IMR-90 (cell line): ENCODE measurements around the gene SLC35F3. TPM values are rescaled to one million over a fixed set of nuclear protein-coding genes. Genes with fewer than 3 reads are reported as not detected.

Source experiments
- ATAC-seq: fragments of 200-7000 bp; cut with Tn5 transposase; 2 replicates; pipeline ENCODE4 v1.9.1; 2020; ENCODE audit warnings: low read depth, mild to moderate bottlenecking, moderate library complexity
- BruUV-seq: library from RNA; stranded (reverse); fragments of 400-500 nt; replicated peaks from 2 replicates; lab custom pipeline; 2021; lab: Mats Ljungman, UMichigan
- CTCF ChIA-PET: fragments of 300-600 bp; formaldehyde crosslinking; extraction: SDS; loops from one replicate; lab custom pipeline; 2021; ENCODE audit warnings: antibody characterized with exemption; lab: Yijun Ruan, JAX
- POLR2A ChIA-PET: fragments of 300-600 bp; sonication (Branson Sonifier 250); formaldehyde crosslinking; loops from one replicate; lab custom pipeline; 2022; ENCODE audit warnings: antibody characterized with exemption; ENCODE audit not compliant: unreplicated experiment; lab: Charles Lee
- DNase-seq: peaks from one replicate; pipeline ENCODE4 v3.0.0; 2013
- H2AFZ ChIP-seq: replicated peaks from 2 replicates; pipeline ENCODE3; 2013; ENCODE audit warnings: low read length, mild to moderate bottlenecking; ENCODE audit not compliant: poor library complexity
- H2AK5ac ChIP-seq: 2 replicates; pipeline ENCODE4 v1.6.1; 2013; ENCODE audit warnings: low read depth, low read length, inconsistent platforms
- H2AK9ac ChIP-seq: replicated peaks from 2 replicates; pipeline ENCODE3; 2013; ENCODE audit warnings: mild to moderate bottlenecking, low read depth, low read length, moderate library complexity; ENCODE audit not compliant: poor library complexity
- H2BK120ac ChIP-seq: 2 replicates; pipeline ENCODE4 v1.6.1; 2013; ENCODE audit warnings: low read depth, low read length, inconsistent platforms
- H2BK15ac ChIP-seq: 3 replicates; pipeline ENCODE4 v1.6.1; 2013; ENCODE audit warnings: low read depth, low read length, inconsistent platforms
- H2BK20ac ChIP-seq: 2 replicates; pipeline ENCODE4 v1.6.1; 2013; ENCODE audit warnings: low read depth, mild to moderate bottlenecking, inconsistent platforms, low read length, moderate library complexity
- H2BK5ac ChIP-seq: 2 replicates; pipeline ENCODE4 v1.6.1; 2013; ENCODE audit warnings: mild to moderate bottlenecking, low read depth, low read length, inconsistent platforms; ENCODE audit not compliant: poor library complexity, severe bottlenecking
- H3K14ac ChIP-seq: replicated peaks from 2 replicates; pipeline ENCODE4 v1.6.1; 2013; ENCODE audit warnings: low read depth, low read length, inconsistent platforms
- H3K18ac ChIP-seq: 2 replicates; pipeline ENCODE4 v1.6.1; 2013; ENCODE audit warnings: low read depth, low read length, control low read depth
- H3K23ac ChIP-seq: 2 replicates; pipeline ENCODE4 v1.6.1; 2013; ENCODE audit warnings: low read depth, low read length, inconsistent platforms
- H3K27ac ChIP-seq: 2 replicates; pipeline ENCODE4 v1.5.1; 2013; ENCODE audit warnings: mild to moderate bottlenecking, control low read depth, low read length; ENCODE audit not compliant: insufficient read depth
- H3K27me3 ChIP-seq: 2 replicates; pipeline ENCODE4 v1.6.1; 2013; ENCODE audit warnings: low read length; ENCODE audit not compliant: control insufficient read depth, insufficient read depth
- H3K36me3 ChIP-seq: 2 replicates; pipeline ENCODE4 v1.6.1; 2013; ENCODE audit warnings: low read length, mixed read lengths; ENCODE audit not compliant: control insufficient read depth, insufficient read depth
- H3K4ac ChIP-seq: 2 replicates; pipeline ENCODE4 v1.6.1; 2013; ENCODE audit warnings: low read depth, low read length, inconsistent platforms
- H3K4me1 ChIP-seq: 2 replicates; pipeline ENCODE4 v1.6.1; 2013; ENCODE audit warnings: low read length, mixed read lengths; ENCODE audit not compliant: control insufficient read depth, insufficient read depth
- H3K4me2 ChIP-seq: 2 replicates; pipeline ENCODE4 v1.6.1; 2013; ENCODE audit warnings: low read depth, mild to moderate bottlenecking, control low read depth, low read length, moderate library complexity
- H3K4me3 ChIP-seq: 2 replicates; pipeline ENCODE4 v1.5.1; 2013; ENCODE audit warnings: low read depth, mild to moderate bottlenecking, control low read depth, low read length, moderate library complexity; ENCODE audit not compliant: insufficient read depth
- H3K56ac ChIP-seq: 2 replicates; pipeline ENCODE4 v1.6.1; 2013; ENCODE audit warnings: low read length, inconsistent platforms; ENCODE audit not compliant: insufficient read depth; ENCODE audit errors: extremely low read depth
- H3K79me1 ChIP-seq, 2 experiments: 2 replicates each; pipeline ENCODE4 v1.6.1; 2013; ENCODE audit warnings: low read length in 2 of 2, inconsistent platforms in 1 of 2, low read depth in 1 of 2
- H3K9ac ChIP-seq: 2 replicates; pipeline ENCODE4 v1.6.1; 2013; ENCODE audit warnings: low read depth, low read length, control low read depth
- H3K9me1 ChIP-seq: 2 replicates; pipeline ENCODE4 v1.6.1; 2013; ENCODE audit warnings: low read length, inconsistent platforms; ENCODE audit not compliant: insufficient read depth
- H3K9me3 ChIP-seq: 2 replicates; pipeline ENCODE4 v1.6.1; 2013; ENCODE audit warnings: low read length; ENCODE audit not compliant: control insufficient read depth, insufficient read depth
- H4K20me1 ChIP-seq: 2 replicates; pipeline ENCODE4 v1.6.1; 2013; ENCODE audit warnings: low read length, inconsistent platforms; ENCODE audit not compliant: insufficient read depth
- H4K5ac ChIP-seq: 2 replicates; pipeline ENCODE4 v1.6.1; 2013; ENCODE audit warnings: mild to moderate bottlenecking, low read depth, low read length, control low read depth
- H4K8ac ChIP-seq, 2 experiments: 2 replicates each; pipeline ENCODE4 v1.6.1; 2013; ENCODE audit warnings: low read depth in 2 of 2, low read length in 2 of 2, control low read depth in 1 of 2, inconsistent platforms in 1 of 2
- H4K91ac ChIP-seq: 2 replicates; pipeline ENCODE4 v1.6.1; 2013; ENCODE audit warnings: low read depth, low read length, inconsistent platforms; ENCODE audit not compliant: insufficient read depth
- BHLHE40 ChIP-seq: fragments of 150-350 bp; IDR thresholded peaks from 2 replicates; pipeline ENCODE4 v1.6.1; 2016; ENCODE audit warnings: mild to moderate bottlenecking, low read depth, low read length
- CHD1 ChIP-seq: IDR thresholded peaks from 2 replicates; pipeline ENCODE4 v1.6.1; 2012; ENCODE audit warnings: low read depth, low read length, improper control_type of control experiment
- CTCF ChIP-seq: conservative IDR thresholded peaks from 2 replicates; pipeline ENCODE4 v1.5.1; 2012; ENCODE audit warnings: mild to moderate bottlenecking, low read depth, low read length, improper control_type of control experiment
- FOS ChIP-seq: fragments of 150-350 bp; IDR thresholded peaks from 2 replicates; pipeline ENCODE4 v1.6.1; 2016; ENCODE audit warnings: low read depth, low read length
- MAFK ChIP-seq: IDR thresholded peaks from 2 replicates; pipeline ENCODE4 v1.6.1; 2012; ENCODE audit warnings: low read depth, low read length, improper control_type of control experiment
- MAZ ChIP-seq: IDR thresholded peaks from 2 replicates; pipeline ENCODE4 v1.6.1; 2012; ENCODE audit warnings: low read depth, mild to moderate bottlenecking, low read length, improper control_type of control experiment, moderate library complexity, borderline replicate concordance
- POLR2A ChIP-seq: IDR thresholded peaks from 2 replicates; pipeline ENCODE4 v1.6.1; 2012; ENCODE audit warnings: mild to moderate bottlenecking, low read depth, low read length
- WGBS, 2 experiments: methylation state at CpG; one replicate each; pipeline versions ENCODE4 v1.1.5 to v1.1.7; 2013; ENCODE audit warnings: missing lambda C conversion rate in 2 of 2; ENCODE audit not compliant: insufficient read length in 1 of 2; ENCODE audit errors: extremely low coverage in 2 of 2; 5-methylcytosine and 5-hydroxymethylcytosine counted together
- dilution Hi-C: fragments of 300-500 bp; cut with HindIII; formaldehyde crosslinking; loops from one replicate; pipeline ENCODE4 v1.14.3; 2018; ENCODE audit warnings: low sequenced_read_pairs; ENCODE audit not compliant: unreplicated experiment
- in situ Hi-C: fragments of 300-500 bp; cut with MboI; formaldehyde crosslinking; loops from 3 replicates; pipeline ENCODE4 v1.14.3; 2019; ENCODE audit warnings: low sequenced_read_pairs, inconsistent platforms, mixed read lengths
- intact Hi-C: fragments of 100-400 bp; cut with micrococcal nuclease; formaldehyde crosslinking; loops from 2 replicates; pipeline ENCODE4 v1.10.0; 2022
- polyA plus RNA-seq, 3 experiments: library from polyadenylated mRNA; depleted of rRNA; stranded (reverse); fragments of >200 nt; gene quantifications; 2 replicates each; pipeline ENCODE4 v1.2.3, GENCODE V29; 2012; ENCODE audit warnings: low replicate concordance in 1 of 3
- total RNA-seq: library from RNA; depleted of rRNA; stranded (reverse); fragments of >200 nt; gene quantifications from 2 replicates; pipeline ENCODE4 v1.2.3, GENCODE V29; 2012

SLC35F3 gene
- total and polyA plus RNA-seq, 2 of the 4 experiments (the other 2 are of a cell fraction) = under 0.01 to 0.17 TPM

- ChIA-PET CTCF (interaction anchor here (3.3 kb wide), 1 partner anchor 14 kb away, joined by 16 read pairs; no protein-coding TSS in a partner anchor), POLR2A (no interaction called here)
- dilution Hi-C loops = no loop called here
These were observed 391.1 kb downstream of the SLC35F3 start for GRCh38 chr1:234295626-234296025.

More at GRCh38 chr1:234295626-234296025, 391.1 kb downstream of the SLC35F3 start:
- intact Hi-C loops (no loop called here), in situ Hi-C loops (no loop called here)
- Histone ChIP-seq H3K36me3 (no peaks in the 10 kb centered on the region), H2AK5ac (no peak overlapping the region), H3K4me1 (no peaks in the 10 kb centered on the region), H3K9me1 (no peaks in the 10 kb centered on the region), H2BK120ac (no peak overlapping the region), H3K4ac (no peak overlapping the region), H2AFZ (no peak overlapping the region), H4K5ac (no peak overlapping the region), H4K8ac (no peak overlapping the region), H2BK15ac (no peak overlapping the region), H3K56ac (no peak overlapping the region), H4K20me1 (no peaks in the 10 kb centered on the region), H3K4me2 (no peak overlapping the region), H3K9me3 (no peaks in the 10 kb centered on the region), H3K27ac (no peak overlapping the region), H3K27me3 (no peaks in the 10 kb centered on the region), H3K9ac (no peak overlapping the region), H3K18ac (no peak overlapping the region), H3K79me1 (no peaks in the 10 kb centered on the region), H2BK20ac (no peak overlapping the region), H2AK9ac (no peak overlapping the region), H3K23ac (no peak overlapping the region), H4K91ac (no peak overlapping the region), H3K14ac (no peak overlapping the region), H3K4me3 (no peak overlapping the region), H2BK5ac (no peak overlapping the region)
- WGBS, 2 experiments = no CpG with 5 or more reads among the region's 2 CpGs
- no TSS peak for BruUV-seq
- ATAC-seq (no peak), DNase-seq (no peak)
- TF ChIP-seq MAZ = no peak
- no peak for TF ChIP-seq MAFK
- no peak for TF ChIP-seq CHD1
- no peak for TF ChIP-seq POLR2A
- TF ChIP-seq CTCF = no peak
- no peak for TF ChIP-seq BHLHE40
- TF ChIP-seq FOS = no peak
